HG02938 (cell line): ENCODE results near the gene XRCC1.
A peak's percentile ranks its signal among the peaks of the same experiment; 100 is the strongest.
"Not testable (repeated sequence)": the region's sequence is repeated elsewhere in the genome, so short reads cannot be mapped to it uniquely, and the experiment has no call there.

ENCODE experiments used
- ATAC-seq: cut with Tn5 transposase; IDR thresholded peaks from one replicate; pipeline ENCODE4 v1.9.1; 2021; ENCODE audit warnings: mild to moderate bottlenecking, moderate library complexity; ENCODE audit not compliant: unreplicated experiment

XRCC1 gene

GRCh38 chr19:43575156-43575950 is at the start of gene XRCC1, which contains the start of gene PINLYP:
TSS of gene XRCC1 (minus strand) at chr19:43575527. CDS start at chr19:43575458, 69 bp downstream.
TSS of gene PINLYP (plus strand) at chr19:43575801. CDS start at chr19:43577192, 1,391 bp downstream.
- ATAC-seq, result peak; percentile 98

- ATAC-seq, result no peak
Observed at GRCh38 chr19:43624933-43625332, 49.6 kb upstream of the XRCC1 start.

- ATAC-seq, result no peak
Observed at GRCh38 chr19:43623889-43624670, 48.8 kb upstream of the XRCC1 start.

GRCh38 chr19:43622956-43623355 is 47.6 kb upstream of the XRCC1 start:
- no peak for ATAC-seq

GRCh38 chr19:43622070-43622469 is 46.7 kb upstream of the XRCC1 start:
- ATAC-seq, result no peak

GRCh38 chr19:43620061-43621001 is 45.0 kb upstream of the XRCC1 start:
- no peak for ATAC-seq

- ATAC-seq, result peak; percentile 76
Observed at GRCh38 chr19:43619262-43620060, 44.1 kb upstream of the XRCC1 start, which contains the start of gene ZNF428. TSS of gene ZNF428 (minus strand) at chr19:43619629. CDS start at chr19:43614304, 5,325 bp downstream.

- peak; percentile 21 for ATAC-seq
Observed at GRCh38 chr19:43618921-43619261, 43.6 kb upstream of the XRCC1 start.

- ATAC-seq, result no peak
Observed at GRCh38 chr19:43616954-43617353, 41.6 kb upstream of the XRCC1 start.

GRCh38 chr19:43616306-43616705 is 41.0 kb upstream of the XRCC1 start:
- ATAC-seq, result no peak

- ATAC-seq, result no peak
Observed at GRCh38 chr19:43612374-43612773, 37.0 kb upstream of the XRCC1 start.

GRCh38 chr19:43611788-43612187 is 36.5 kb upstream of the XRCC1 start, which contains the start of gene SRRM5:
TSS of gene SRRM5 (plus strand) at chr19:43612088. CDS start at chr19:43612122, 34 bp downstream.
- ATAC-seq, result no peak

- no peak for ATAC-seq
Observed at GRCh38 chr19:43610493-43610892, 35.2 kb upstream of the XRCC1 start.

GRCh38 chr19:43609872-43610271 is 34.5 kb upstream of the XRCC1 start:
- no peak for ATAC-seq

GRCh38 chr19:43607238-43608205 is 32.2 kb upstream of the XRCC1 start:
- no peak for ATAC-seq

GRCh38 chr19:43606569-43607229 is 31.4 kb upstream of the XRCC1 start:
- no peak for ATAC-seq

- no peak for ATAC-seq
Observed at GRCh38 chr19:43605875-43606568, 30.7 kb upstream of the XRCC1 start.

- ATAC-seq, result not testable (repeated sequence)
Observed at GRCh38 chr19:43600326-43600725, 25.0 kb upstream of the XRCC1 start.
